ENCODE measurements around the gene WNT1.

Gene WNT1

GRCh38 chr12:49021292-49021915 lies 43.3 kb downstream of the WNT1 start:
- no peak for TF ChIP-seq REST (IDR thresholded peaks at IDR 0.05; ENCODE audit: insufficient read depth in 1 of 2, low read depth in 2 of 2, low read length in 2 of 2)
- no peak for TF ChIP-seq TAF1 (IDR thresholded peaks at IDR 0.05; ENCODE audit: borderline replicate concordance, insufficient read depth, low read length)
- TF ChIP-seq SIN3A (IDR thresholded peaks at IDR 0.05; ENCODE audit: borderline replicate concordance, insufficient read depth, low read length): no peak
- TF ChIP-seq FOXP2 (optimal IDR thresholded peaks at IDR 0.05; ENCODE audit: borderline replicate concordance, extremely low read depth, extremely low read length, insufficient read depth): no peak
- TF ChIP-seq POLR2AphosphoS5 (IDR thresholded peaks at IDR 0.05; ENCODE audit: low read depth, low read length): no peak

GRCh38 chr12:49022558-49023178 lies 44.5 kb downstream of the WNT1 start:
- TF ChIP-seq FOXP2 (optimal IDR thresholded peaks at IDR 0.05; ENCODE audit: borderline replicate concordance, extremely low read depth, extremely low read length, insufficient read depth) (no peak), REST (IDR thresholded peaks at IDR 0.05; ENCODE audit: insufficient read depth in 1 of 2, low read depth in 2 of 2, low read length in 2 of 2) (no peak), TAF1 (IDR thresholded peaks at IDR 0.05; ENCODE audit: borderline replicate concordance, insufficient read depth, low read length) (no peak), SIN3A (IDR thresholded peaks at IDR 0.05; ENCODE audit: borderline replicate concordance, insufficient read depth, low read length) (no peak), POLR2AphosphoS5 (IDR thresholded peaks at IDR 0.05; ENCODE audit: low read depth, low read length) (no peak)

- TF ChIP-seq POLR2AphosphoS5 (IDR thresholded peaks at IDR 0.05; ENCODE audit: low read depth, low read length) (no peak), REST (IDR thresholded peaks at IDR 0.05; ENCODE audit: insufficient read depth in 1 of 2, low read depth in 2 of 2, low read length in 2 of 2) (no peak), FOXP2 (optimal IDR thresholded peaks at IDR 0.05; ENCODE audit: borderline replicate concordance, extremely low read depth, extremely low read length, insufficient read depth) (no peak), SIN3A (IDR thresholded peaks at IDR 0.05; ENCODE audit: borderline replicate concordance, insufficient read depth, low read length) (no peak), TAF1 (IDR thresholded peaks at IDR 0.05; ENCODE audit: borderline replicate concordance, insufficient read depth, low read length) (no peak)
Observed at GRCh38 chr12:49023812-49024211, 45.7 kb downstream of the WNT1 start.

GRCh38 chr12:49024543-49024942 lies 46.4 kb downstream of the WNT1 start:
- TF ChIP-seq TAF1 (IDR thresholded peaks at IDR 0.05; ENCODE audit: borderline replicate concordance, insufficient read depth, low read length) (no peak), POLR2AphosphoS5 (IDR thresholded peaks at IDR 0.05; ENCODE audit: low read depth, low read length) (no peak)

GRCh38 chr12:49025463-49025862 lies 47.3 kb downstream of the WNT1 start:
- TF ChIP-seq POLR2AphosphoS5 (IDR thresholded peaks at IDR 0.05; ENCODE audit: low read depth, low read length) (no peak), FOXP2 (optimal IDR thresholded peaks at IDR 0.05; ENCODE audit: borderline replicate concordance, extremely low read depth, extremely low read length, insufficient read depth) (no peak), SIN3A (IDR thresholded peaks at IDR 0.05; ENCODE audit: borderline replicate concordance, insufficient read depth, low read length) (no peak), TAF1 (IDR thresholded peaks at IDR 0.05; ENCODE audit: borderline replicate concordance, insufficient read depth, low read length) (no peak), REST (IDR thresholded peaks at IDR 0.05; ENCODE audit: insufficient read depth in 1 of 2, low read depth in 2 of 2, low read length in 2 of 2) (no peak)
